T-helper 1 cell treated with Interleukin-12 subunit alpha and Interleukin-12 subunit beta and Interleukin-4 antibody, amounts not matched to agents 30 ng/mL and 1 ng/mL, for 36 hours (primary cell): Measurements from ENCODE around the gene SPECC1. TPM values are rescaled to one million over a fixed set of nuclear protein-coding genes. Genes with fewer than 3 reads are reported as not detected.
"Not testable (repeated sequence)": the region's sequence is repeated elsewhere in the genome, so short reads cannot be mapped to it uniquely, and the experiment has no call there.

Experiments used
- intact Hi-C: fragments of 100-400 bp; cut with micrococcal nuclease; formaldehyde crosslinking; loops from one replicate; pipeline ENCODE4 v1.15.1; 2024
- total RNA-seq: library from RNA; stranded (reverse); gene quantifications from 2 replicates; pipeline ENCODE4 v1.2.3, GENCODE V29; 2022

The SPECC1 gene
- total RNA-seq, 1 donor from 2014 or later: 10.8 TPM

DNA sequence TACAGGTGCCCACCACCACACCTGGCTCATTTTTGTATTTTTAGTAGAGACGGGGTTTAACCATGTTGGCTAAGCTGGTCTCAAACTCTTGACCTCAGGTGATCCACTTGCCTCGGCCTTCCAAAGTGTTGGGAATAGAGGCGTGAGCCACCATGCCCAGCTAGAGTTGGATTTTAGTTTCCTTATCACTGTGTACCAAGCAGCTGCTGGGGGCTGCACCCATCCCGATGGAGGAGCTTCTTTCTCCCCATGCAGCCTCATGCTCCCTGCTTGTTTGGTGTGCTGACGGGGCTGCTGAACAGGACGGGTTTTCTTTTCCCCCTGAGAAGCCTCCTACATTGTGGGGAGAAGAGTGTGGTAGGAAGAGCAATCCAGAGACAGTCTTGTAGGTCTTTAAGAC, 285.0 kb downstream of the SPECC1 start:
- intact Hi-C loops: no loop called here

DNA sequence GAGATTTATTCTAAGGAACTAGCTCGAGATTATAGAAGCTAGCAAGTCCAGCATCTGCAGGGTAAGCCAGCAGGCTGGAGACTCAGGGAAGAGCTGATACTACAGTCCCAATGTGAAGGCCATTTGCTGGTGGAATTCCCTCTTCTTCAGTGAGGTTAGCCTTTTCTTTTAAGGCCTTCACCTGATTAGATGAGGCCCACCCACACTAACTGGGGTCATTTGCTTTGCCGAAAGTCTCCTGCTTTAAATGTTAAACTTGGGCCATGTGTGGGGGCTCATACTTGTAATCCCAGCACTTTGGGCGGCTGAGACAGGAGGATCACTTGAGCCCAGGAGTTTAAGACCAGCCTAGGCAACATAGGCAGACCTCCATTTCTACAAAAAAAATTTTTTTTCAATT, 289.9 kb downstream of the SPECC1 start:
- intact Hi-C loops: no loop called here

DNA sequence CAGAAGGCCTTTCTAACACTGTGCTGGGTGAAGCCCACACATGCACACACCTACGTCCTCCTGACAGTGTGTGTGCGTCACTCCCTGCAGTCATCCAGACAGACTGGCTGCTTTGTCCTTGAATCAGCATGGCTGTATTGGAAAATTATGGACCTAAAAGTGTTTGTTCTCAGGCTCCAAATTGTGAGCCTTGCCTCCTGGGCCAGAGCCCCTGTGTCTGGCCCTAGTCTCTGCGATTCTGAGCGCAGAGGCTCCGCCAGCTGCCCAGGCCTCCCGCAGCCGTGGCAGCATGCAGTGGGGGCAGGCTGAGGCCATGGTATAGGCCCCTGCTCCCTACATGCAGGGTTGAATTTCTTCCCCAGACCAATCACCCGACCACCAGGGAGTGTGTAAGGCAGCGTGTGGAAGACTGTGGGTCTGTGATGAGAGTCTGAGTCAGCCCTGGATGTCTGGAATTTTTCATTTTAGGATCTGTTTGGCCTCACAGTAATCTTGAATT, 291.3 kb downstream of the SPECC1 start:
- intact Hi-C loops: no loop called here

DNA sequence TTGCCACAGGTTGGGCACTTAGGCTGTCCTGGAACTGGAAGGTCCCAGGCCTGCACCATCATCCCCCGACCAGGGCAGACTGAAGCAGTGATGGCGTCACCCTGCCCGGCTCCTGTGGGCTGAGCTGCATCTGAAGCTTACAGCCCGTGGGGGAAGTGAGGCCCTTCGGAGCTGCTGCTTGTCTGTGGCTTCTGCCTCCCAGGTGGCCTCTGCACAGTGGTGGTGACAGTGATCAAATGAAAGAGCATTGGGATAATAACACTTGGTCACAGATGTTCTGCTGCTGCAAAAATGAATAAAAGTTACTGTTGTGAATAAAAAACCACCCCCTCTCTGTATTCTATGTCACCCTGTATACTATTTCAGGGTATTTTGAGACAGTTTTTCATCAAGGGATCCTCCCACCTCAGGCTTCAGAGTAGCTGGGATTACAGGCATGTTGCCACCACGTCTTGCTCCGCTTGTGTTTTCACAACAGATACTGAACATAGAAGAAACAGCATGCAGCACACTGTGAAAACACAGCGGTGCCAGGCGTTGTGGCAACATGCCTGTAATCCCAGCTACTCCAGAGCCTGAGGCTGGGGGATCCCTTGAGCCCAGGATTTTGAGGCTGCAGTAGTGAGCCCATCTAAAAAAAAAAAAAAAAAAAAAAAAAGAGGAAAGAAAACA, 293.2 kb downstream of the SPECC1 start:
- intact Hi-C loops: no loop called here

DNA sequence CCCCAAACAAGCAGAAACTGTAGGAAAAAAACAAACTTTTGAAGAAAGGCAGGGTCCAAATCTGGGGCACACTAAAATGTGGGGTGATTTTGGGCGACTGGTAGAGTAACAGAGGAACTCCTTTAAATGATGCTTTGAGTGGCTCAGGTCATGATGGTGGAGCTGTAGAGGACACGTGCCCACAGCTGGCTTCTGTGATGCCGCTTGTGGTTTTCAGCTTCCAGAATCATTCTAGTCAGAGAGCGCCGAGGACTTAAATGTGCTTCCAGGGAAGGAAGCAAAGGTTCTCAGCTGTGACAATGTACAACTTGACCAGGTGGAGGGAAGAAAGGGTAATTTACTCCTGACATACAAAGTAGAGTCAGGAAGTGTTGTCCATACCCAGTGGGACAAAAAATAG, 295.8 kb downstream of the SPECC1 start:
- intact Hi-C loops: no loop called here

DNA sequence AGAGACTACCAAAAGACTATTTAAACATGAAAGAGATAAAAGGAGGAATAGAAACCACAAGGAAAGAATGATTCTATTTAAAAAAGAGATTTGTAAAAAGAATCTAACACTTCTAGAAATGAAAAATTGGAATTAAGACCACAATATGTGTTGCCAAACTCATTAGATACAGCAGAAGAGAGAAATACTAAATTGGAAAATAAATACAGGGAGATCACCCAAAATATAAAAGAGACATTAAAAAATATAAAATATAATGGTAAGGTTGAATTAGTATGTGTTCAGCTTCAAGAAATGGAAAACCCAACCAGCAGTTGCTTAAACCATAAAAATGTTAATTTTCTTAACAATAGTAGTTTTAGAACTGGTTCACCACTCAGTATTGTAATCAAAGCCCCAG, 297.8 kb downstream of the SPECC1 start:
- intact Hi-C loops: no loop called here

DNA sequence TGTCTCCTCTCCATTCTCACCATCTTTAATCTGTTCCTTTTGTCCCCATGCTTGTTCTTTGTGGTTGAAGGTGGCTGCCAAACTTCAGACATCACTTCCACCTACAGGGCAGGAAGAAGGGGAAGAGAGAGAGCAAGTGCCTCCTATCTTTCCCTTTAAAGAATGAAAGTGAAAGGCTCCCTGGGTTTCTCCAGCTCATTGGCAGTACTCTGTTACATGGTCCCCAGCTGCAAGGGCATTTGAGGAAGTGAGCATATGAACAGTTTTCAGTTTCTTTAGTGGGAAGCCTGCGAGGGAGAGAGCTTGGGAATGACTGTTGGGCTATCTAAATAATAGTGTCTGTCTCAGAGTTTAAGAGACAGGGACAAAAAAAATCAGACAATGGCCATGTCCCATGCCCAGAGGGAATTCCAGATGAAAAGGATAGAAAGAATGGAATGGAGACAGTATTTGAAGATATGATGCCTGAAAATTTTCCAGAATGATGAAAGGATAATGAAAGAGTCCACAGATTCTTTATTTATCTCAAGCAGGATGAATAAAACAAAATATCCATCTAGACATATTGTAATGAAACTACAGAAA, 298.3 kb downstream of the SPECC1 start:
- intact Hi-C loops: no loop called here

DNA sequence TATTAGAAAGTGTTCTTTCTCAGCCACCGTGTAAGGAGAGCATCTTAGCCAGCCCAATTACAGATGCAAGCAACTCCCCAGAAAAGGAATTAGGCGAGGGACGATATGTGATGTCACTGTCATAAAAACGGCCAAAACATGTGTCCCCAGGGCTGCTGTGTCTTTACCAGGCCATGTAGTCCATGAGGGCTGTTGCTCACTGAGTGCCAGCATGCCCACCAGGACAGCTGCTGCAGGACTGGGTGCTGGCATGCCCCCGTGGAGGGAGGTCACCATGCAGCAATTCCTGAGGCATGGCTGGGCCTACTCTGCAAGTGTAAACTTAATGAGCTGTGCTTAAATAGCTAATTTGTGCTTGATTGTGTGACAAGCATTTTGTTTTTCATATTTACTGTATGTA, 301.3 kb downstream of the SPECC1 start:
- intact Hi-C loops: no loop called here

DNA sequence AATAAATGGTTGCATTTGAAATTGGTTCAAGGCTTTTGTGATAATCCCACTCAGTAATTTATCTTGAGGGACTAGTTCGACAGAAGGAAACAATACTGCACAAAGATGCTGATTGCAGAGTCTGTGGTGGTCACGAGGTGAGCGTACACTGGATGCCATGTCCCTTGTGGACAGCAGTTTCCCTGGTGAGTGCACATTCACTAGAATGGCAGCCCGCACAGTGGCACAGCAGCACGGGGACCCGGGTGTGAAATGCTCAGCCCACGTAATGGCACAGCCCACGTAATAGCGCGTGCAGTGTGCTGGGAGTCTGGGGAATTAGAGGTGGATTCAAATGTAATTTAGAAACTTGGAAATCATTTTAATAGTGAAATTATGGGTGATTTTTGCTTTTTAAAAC, 304.1 kb downstream of the SPECC1 start:
- intact Hi-C loops: no loop called here

DNA sequence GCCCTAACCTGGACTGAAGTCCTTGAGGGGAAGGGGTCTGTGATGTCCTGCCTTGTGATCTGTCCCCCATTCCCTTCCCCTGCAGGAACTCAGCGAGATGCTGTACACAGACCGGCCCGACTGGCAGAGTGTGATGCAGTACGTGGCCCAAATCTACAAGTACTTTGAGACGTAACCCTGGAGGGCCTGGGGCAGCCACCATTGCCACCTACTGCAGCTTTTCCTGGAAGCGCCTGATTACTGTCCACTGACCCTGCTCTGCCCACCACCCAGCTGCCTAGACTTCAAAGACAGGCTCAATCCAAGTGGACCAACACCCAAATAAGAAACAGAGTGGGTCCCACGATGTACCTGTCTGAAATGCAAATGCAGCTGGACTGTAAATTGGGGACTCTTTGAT, 304.7 kb downstream of the SPECC1 start:
- intact Hi-C loops: no loop called here

DNA sequence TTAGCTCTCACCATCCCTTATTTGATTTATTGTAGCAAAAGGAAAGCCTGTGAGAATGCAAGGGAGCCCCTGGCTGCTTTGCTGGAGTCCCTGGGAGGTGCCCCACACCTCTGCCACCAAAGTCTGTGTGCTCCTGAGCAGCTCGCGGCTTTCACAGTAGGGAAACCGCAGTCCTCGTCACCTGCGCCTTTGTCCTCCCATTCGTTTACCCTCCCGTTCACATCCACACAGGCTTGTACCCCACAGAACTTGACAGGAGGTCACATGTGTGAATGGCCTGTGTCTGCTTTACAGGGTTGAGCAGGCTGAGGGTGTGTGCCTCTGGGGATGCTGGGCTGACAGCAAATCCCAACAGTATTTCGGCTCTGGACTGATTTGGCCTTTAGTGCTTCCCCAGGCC, 305.7 kb downstream of the SPECC1 start:
- intact Hi-C loops: no loop called here

DNA sequence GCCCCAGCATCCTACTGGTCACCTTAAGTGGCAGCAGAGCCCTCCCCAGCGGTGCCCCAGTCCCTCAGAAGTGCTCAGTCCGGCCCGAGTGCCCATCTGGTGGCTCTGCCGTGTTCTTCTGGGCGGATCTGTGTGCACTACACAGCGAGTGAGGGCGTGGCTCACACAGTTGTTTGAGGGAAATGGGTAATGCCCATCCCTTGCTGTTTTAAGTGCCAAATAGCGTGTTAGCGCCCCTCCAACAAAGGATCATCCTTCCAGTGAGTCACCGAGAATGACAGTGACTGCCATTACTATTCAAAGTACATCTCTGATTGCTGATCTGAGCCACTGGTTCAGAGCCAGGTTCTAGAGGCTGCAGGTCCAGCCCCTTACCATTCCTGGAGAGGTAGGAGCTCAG, 306.2 kb downstream of the SPECC1 start:
- intact Hi-C loops: no loop called here

DNA sequence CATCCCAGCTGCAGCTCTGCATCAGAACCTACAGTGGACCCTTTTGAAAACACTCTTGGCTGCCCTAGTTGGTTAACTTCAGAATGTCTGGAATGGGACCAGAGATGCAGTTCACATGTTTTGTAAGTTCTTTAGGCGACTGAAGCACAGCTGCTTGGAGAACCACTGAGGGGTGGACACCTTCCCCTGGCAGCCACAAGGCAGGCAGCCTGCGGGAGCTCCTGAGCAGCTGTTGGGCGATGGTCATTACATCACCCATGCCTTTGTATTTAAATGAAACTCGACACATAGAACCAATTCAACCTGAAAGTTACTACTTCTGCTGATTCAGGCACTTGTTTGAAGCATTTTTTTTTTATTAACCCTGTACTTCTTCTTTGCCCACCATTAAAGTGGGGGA, 306.7 kb downstream of the SPECC1 start:
- intact Hi-C loops: no loop called here

DNA sequence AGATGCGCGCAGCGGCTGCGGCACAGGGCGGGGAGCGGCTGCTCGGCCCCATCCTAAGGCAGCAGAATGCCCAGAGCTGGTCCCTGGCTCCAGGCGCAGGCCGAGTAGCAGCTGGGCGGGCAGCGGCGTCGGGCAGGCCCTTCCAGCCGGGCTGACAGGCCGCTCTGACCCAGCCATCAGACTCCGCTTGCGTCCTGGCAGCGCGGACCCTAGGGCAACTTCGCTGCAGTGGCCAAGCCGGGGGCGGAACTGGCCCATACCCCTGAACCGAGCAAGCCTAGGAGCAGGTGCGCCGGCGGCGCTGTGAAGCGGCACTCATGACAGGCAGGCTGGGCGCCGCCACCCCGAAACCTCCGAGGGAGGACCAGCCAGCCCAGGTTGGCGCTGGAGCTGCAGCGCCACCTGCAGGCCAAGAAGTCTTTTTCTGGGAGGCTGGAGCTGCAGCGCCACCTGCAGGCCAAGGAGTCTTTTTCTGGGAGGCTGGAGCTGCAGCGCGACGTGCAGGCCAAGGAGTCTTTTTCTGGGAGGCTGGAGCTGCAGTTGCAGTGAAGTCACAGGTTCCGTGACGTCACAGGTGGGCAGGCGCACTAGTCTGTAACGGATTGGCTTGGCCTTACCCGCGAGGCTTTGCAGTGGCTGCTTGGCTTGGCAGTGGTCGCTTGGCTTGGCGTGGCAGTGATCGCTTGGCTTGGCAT, 311.5 kb downstream of the SPECC1 start:
- intact Hi-C loops: loop anchor here (1.0 kb wide), 2 partner anchors 94 to 199 kb away; no protein-coding TSS in a partner anchor

DNA sequence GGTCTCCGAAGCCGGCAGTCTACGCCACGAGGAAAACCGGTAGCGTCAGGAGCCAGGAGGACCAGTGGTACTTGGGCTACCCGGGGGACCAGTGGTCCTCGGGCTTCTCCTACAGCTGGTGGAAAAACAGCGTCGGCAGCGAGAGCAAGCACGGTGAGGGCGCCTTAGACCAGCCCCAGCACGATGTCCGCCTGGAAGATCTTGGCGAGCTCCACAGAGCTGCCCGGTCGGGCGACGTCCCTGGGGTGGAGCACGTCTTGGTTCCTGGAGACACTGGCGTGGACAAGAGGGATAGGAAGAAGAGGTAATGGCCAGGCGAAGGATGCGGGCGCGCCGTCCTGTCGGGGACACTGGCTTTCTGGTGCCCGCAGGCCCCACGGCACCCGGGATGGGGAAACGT, 312.2 kb downstream of the SPECC1 start:
- intact Hi-C loops: loop anchor here (1.0 kb wide), 2 partner anchors 95 to 200 kb away; no protein-coding TSS in a partner anchor

DNA sequence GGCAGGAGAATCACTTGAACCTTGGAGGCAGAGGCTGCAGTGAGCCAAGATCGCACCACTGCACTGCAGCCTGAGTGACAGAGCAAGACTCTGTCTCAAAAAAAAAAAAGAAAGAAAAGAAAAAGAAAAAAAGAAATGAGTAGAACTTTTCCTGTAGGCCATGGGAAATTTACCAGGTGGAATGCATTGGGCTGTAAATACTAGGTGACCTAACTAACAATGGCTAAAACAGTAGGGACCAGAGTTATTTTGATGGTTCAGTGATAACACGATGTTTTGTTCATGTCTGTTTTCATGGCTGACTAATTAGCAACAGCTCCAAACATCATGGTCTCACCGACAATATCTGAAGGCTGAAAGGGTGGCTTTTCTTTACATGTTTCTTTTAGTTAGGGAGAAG, 318.6 kb downstream of the SPECC1 start:
- intact Hi-C loops: not testable (repeated sequence)

DNA sequence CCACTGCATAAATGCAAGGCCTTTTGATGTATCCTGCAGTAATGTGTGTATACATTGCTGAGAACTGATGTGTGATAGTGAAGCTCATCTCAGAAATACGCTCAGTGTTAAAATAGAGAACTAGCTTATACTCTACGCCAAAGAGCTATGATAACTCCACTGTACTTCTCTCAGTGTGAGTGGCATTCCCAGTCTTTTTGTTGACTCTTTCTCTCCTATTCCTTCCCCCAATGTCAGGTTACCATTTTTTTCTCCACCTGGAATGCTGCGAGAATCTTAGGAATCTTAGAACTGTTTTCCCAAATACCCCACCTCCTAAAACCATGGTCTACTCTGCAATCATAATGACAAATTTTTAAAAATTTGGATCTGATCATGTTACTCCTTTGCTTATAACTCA, 342.2 kb downstream of the SPECC1 start:
- intact Hi-C loops: not testable (repeated sequence)

DNA sequence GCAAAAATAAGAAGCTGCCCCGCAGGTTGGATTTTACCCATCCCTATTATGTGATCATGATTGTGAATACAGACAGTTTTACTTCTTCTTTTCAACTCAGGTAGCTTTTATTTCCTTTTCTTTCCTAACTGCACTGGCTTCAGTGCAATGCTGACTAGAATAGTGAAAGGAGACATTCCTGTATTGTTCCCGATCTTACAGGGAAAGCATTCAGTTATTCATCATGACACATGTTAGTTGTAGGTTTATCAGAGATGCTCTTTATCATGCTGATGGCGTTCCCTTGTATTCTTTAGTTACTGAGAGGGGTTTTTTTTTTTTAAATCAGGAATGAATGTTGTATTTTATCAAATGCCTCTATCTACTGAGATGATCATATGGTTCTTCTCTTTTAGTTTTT, 343.4 kb downstream of the SPECC1 start:
- intact Hi-C loops: not testable (repeated sequence)

DNA sequence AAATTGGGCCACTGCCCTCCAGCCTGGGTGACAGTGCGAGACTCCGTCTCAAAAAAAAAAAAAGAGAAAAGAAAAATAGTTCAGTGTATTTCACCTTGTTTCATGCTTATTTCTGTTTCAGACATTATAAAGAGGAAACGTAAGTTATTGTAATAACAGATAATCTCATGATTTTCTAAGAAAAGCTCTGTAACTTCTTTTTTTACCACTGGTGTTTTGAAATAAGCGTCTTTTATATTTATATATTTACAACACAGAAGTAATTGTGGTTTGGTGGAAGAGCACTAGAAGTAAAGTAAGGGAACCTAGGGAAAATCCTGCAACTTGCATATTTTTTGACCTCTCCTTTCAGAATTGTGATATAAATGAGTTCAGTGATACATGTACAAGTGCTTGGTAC, 354.7 kb downstream of the SPECC1 start:
- intact Hi-C loops: not testable (repeated sequence)
